Measurements from ENCODE around the gene SUFU.

SUFU gene

GRCh38 chr10:102597131-102597991 is 93.6 kb downstream of the SUFU start:
- no peak for DNase-seq (ENCODE audit: low spot score)

GRCh38 chr10:102598243-102598642 is 94.5 kb downstream of the SUFU start:
- no peak for DNase-seq (ENCODE audit: low spot score)

GRCh38 chr10:102599565-102600327 is 96.0 kb downstream of the SUFU start:
- no peak for DNase-seq (ENCODE audit: low spot score)

GRCh38 chr10:102600816-102601215 is 97.0 kb downstream of the SUFU start:
- no peak for DNase-seq (ENCODE audit: low spot score)

- no peak for DNase-seq (ENCODE audit: low spot score)
Observed at GRCh38 chr10:102601639-102602038, 97.9 kb downstream of the SUFU start.

- no peak for DNase-seq (ENCODE audit: low spot score)
Observed at GRCh38 chr10:102602272-102603045, 98.7 kb downstream of the SUFU start.

- DNase-seq (ENCODE audit: low spot score) = no peak
Observed at GRCh38 chr10:102603946-102604345, 100.2 kb downstream of the SUFU start.

GRCh38 chr10:102604439-102604841 is 100.7 kb downstream of the SUFU start:
- DNase-seq (ENCODE audit: low spot score) = peak; percentile 94

GRCh38 chr10:102605712-102606111 is 101.9 kb downstream of the SUFU start:
- peak; percentile 86 for DNase-seq (ENCODE audit: low spot score)

- DNase-seq (ENCODE audit: low spot score) = no peak
Observed at GRCh38 chr10:102608487-102608886, 104.7 kb downstream of the SUFU start.

- DNase-seq (ENCODE audit: low spot score) = peak; percentile 77
Observed at GRCh38 chr10:102610441-102610887, 106.7 kb downstream of the SUFU start.

- peak; percentile 61 for DNase-seq (ENCODE audit: low spot score)
Observed at GRCh38 chr10:102611514-102612087, 107.8 kb downstream of the SUFU start.

GRCh38 chr10:102612964-102613275 is 109.1 kb downstream of the SUFU start:
- DNase-seq (ENCODE audit: low spot score) = no peak

- no peak for DNase-seq (ENCODE audit: low spot score)
Observed at GRCh38 chr10:102613286-102613685, 109.5 kb downstream of the SUFU start.

- DNase-seq (ENCODE audit: low spot score) = no peak
Observed at GRCh38 chr10:102613785-102614184, 110.0 kb downstream of the SUFU start.

- DNase-seq (ENCODE audit: low spot score) = no peak
Observed at GRCh38 chr10:102614888-102615287, 111.1 kb downstream of the SUFU start.

GRCh38 chr10:102615361-102615760 is 111.6 kb downstream of the SUFU start:
- no peak for DNase-seq (ENCODE audit: low spot score)

GRCh38 chr10:102616066-102616770 is 112.4 kb downstream of the SUFU start:
- DNase-seq (ENCODE audit: low spot score) = peak; percentile 52

- no peak for DNase-seq (ENCODE audit: low spot score)
Observed at GRCh38 chr10:102617041-102617440, 113.3 kb downstream of the SUFU start.

- no peak for DNase-seq (ENCODE audit: low spot score)
Observed at GRCh38 chr10:102617816-102618215, 114.0 kb downstream of the SUFU start.

- DNase-seq (ENCODE audit: low spot score) = no peak
Observed at GRCh38 chr10:102619281-102619981, 115.7 kb downstream of the SUFU start.

All from kidney tubule cell (primary cell).